Activated CD4-positive, alpha-beta T cell treated with anti-CD3 and anti-CD28 coated beads for 24 hours (primary cell): ENCODE measurements around the gene SIRPG.
"Not testable (repeated sequence)": the region's sequence is repeated elsewhere in the genome, so short reads cannot be mapped to it uniquely, and the experiment has no call there.

ENCODE experiments used
- DNase-seq, 2 donors: peaks; one replicate each; pipeline ENCODE4 v3.0.0-alpha.2; 2020; ENCODE audit warnings: low read depth in 2 of 2

Gene SIRPG

DNA sequence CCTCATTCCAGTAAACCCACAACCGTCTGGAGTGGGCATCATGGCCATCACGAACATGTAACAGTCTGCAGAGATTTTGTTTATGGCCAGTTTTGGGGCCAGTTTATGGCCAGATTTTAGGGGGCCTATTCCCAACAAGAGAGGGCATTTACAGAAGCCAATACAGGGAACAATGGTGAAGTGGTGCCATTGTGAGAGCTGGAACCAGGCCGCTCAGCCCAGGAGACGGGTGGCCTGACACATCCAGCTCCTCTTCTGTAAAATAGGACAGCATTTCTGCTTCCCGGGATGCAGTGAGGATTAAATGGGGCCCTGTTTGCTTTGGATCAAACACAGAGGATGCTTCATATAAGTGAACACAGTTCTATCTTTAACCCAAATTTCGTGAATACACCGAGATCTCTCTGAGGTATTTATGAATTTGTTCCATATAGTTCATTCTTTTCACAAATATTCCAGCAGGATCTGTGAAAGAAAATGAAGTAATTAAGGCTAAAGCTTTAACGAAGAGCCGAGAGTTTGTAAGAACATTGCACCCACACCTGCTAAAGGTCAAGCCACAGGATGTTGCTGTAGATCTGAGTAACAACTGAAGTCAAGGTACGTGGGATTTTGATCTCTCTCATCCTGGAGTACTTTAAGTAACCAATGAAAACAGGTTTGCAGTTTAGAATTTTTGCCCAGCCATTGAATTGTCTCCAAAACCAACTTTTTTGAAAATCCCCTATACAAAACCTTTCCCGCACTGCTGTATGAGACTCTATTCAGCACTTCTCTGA lies 14.5 kb upstream of the SIRPG start:
- no peak for DNase-seq

DNA sequence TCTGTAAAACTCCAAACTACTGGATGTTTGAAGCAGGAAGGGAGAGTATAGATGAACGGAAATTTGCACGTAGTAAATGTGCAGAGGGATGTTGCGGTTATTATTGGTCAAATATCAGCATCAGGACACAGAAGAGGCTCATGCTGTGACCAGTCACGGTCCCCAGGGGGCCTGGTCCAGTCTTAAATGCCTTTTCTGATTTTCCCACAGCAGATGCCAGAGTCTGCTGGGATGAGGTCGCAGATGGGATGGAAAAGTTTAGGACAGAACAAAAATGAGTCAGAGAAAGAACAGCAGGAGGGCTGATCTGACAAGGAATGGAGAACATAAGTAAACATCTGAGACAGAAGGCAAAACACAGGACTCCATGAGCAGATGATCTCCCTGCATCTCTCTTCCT lies 11.7 kb upstream of the SIRPG start:
- no peak for DNase-seq

DNA sequence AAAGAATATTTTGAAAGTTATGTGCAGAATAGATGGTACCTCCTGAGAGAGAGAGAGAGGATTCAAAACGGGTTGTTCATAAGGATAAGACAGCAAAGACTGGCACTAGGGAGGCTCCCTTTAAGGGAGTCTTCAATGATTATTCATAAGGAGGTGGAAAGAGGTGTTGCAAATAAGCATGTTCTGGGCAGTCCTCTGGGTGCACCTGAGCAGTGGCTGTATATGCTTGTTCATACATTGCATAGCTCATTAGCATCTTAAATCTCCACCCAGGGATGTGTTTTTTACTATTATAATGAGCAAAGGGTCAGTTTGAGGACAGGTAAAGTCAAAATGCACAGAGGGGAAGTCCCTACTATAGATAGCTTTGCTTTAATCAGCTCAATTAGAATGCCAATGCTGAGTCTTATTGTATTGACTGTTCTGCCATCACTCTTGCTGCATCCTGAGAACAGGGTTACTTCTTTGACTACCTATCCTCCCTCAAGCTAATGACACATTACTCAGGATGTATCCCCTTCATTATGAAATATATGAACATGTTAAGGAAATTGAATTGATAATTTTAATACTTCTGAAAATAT lies 10.0 kb upstream of the SIRPG start:
- no peak for DNase-seq

DNA sequence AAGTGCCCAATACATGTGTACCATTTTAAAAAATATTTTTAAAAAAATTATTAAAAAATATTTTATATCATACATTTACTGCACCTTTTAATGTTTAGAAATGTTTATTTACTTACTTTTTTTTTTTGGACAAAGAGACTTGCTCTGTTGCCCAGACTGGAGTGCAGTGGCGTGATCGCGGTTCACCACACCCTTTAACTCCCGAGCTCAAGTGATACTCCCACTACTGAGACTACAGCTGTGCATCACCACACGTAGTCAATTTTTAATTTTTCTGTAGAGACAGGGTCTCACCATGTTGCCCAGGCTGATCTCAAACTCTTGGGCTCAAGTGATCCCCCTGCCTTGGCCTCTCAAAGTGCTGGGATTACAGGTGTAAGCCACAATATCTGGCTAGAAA lies 9.2 kb upstream of the SIRPG start:
- no peak for DNase-seq

DNA sequence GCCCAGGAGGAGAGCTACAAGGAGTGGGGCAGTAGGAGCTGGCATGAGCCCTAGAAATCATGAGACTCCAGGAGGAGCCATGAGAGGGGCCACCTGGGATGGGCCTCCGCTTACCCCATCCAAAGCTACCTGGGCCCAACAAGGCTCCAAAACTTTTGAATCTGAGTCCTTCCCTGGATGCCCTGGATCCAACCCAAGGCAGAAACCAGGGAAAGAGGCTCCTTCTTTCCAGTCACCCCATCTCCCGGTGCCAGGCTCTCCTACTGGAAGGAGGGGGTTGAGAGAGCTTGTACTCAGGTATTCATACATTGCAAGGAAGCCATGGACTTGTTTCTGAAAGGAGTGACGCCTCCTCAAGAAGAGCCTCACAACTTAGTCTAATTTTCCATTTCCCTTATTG lies 7.8 kb upstream of the SIRPG start:
- no peak for DNase-seq

DNA sequence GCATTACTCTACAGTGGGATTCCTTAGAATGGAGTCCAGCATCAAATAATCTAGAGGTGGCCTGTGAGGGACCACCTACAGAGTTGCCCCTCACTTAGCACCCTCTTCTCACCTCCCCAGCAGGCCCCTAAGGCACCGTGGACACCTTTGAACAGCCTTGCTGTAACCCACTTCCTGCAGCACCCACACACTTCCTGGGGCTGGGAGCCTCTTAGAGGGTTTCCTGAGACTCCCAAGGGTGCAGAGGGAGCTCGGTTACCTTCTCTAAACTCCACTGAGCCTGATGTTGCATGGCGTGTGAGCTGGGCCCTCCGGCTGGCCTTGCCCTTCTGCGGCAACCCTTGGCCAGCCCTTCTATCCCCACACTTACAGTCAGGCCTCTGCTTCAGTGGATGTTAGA lies 7.3 kb upstream of the SIRPG start:
- DNase-seq = peak in 1 of 2 donors; percentile 48

DNA sequence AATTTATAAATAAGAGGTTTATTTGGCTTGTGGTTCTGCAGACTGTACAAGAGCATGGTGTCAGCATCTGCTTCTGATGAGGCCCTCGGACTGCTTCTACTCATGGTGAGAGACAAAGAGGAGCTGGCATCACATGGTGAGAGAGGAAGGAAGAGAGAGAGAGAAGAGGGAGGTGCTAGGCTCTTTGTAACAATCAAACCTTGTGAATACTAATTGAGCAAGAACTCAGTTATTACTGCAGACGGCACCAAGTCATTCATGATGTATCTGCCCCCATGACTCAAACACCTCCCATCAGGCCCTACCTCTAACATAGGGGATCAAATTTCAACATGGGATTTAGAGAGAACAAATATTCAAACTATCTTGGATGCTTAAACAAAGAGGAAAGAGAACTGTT lies 6.3 kb upstream of the SIRPG start:
- no peak for DNase-seq

DNA sequence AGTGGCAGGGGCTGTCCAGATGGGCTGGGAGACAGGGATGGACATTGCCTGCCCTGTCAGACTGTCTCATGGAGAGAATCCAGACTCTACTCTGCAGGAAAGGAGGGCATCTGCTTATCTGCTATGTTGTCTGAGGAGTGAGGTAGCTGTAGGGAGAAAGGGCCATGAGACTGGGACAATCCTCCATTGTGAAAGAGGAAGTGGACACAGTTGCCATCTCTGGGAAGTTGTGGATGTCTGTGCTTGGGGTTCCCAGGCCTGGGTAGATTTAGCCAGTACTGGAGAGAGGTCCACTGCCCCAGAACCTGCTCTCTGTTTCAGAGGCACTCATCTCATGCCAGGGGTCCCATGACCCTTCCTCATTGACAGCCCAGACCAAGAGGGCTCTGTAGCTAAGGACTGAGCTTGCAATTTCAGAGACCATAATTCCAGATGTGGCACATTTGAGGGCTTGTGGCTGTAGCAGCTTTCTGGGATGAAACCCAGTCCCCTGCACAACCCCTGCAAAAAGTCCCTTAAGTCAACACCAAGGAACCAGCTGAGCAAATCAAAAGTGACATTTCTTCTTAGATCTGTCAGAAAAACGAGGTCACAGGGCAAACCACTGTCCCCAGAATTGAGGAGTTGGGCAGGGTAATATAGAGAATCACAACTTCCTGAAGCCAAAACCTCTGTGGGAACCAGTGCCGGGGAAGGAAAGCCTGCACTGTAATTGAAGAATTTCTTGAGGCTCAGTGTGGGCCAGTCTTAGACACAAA lies 4.1 kb upstream of the SIRPG start:
- DNase-seq = no peak

DNA sequence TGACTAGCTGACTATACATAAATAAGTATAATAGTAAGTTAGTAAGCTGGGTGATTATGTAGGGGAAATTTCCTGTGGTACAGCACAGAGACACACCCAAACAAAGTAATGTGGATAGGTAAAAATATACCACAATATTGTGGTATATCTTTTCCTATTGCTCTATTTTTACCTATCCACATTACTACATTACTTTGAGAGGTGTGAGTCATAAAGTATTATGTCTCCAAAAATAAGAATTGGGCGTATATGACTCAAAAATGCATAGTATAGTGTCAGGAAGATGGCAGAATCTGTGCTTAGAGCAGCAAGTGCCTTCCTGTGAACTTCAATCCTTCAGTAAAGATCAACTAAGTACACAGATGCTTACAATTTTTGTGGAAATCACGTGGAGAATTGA lies 2.7 kb upstream of the SIRPG start:
- DNase-seq = no peak

DNA sequence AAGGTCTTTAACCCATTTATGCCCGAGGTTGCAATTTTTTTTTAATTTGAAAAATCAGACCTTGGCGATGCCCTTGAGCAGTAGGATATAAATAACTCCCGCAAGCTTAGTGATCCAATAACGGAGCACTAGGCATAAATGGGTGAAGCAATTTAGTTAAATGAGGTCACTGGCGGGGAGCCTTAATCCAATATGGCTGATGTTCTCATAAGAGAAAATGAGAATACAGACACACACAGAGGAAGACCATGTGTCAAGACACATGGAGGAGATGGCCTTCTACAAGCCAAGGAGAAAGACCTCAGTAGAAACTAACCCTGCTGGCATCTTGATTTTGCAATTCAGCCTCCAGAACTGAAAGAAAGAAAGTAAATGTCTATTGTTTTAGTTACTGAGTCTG lies 735 bp downstream of the SIRPG start:
- DNase-seq = no peak

DNA sequence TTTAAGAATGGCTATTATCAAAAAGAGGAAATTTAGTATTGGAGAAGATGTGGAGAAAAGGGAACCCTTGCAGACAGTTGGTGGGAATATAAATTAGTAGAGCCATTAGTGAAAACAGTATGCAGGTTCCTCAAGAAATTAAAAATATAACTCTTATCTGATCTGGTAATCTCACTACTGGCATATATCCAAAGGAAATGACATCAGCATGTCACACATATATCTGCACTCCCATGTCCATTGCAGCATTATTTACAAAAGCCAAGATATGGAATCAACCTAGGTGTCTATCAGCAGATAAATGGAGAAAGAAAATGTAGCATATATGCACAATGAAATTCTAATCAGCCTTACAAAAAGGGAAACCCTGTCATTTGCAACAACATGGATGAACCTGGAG lies 2.6 kb downstream of the SIRPG start:
- no peak for DNase-seq

DNA sequence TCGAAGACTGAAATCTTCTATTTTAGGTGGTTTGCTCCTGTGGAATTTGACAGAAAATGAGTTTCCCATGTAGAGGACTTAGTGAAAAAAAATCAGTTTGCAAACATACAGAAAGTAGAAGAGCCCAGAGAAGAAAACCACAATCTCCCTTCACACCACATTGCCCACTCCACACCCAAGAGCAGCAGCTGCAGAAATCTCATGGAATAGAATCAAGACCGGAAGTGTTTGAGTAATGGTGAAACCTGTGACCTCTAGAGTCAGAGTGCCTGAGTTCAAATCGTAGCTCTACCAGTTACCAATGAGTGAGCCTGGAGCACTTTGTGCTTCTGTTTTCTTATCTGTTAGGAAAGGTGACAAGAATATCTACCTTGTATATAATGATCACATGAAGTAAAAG lies 4.6 kb downstream of the SIRPG start:
- no peak for DNase-seq

DNA sequence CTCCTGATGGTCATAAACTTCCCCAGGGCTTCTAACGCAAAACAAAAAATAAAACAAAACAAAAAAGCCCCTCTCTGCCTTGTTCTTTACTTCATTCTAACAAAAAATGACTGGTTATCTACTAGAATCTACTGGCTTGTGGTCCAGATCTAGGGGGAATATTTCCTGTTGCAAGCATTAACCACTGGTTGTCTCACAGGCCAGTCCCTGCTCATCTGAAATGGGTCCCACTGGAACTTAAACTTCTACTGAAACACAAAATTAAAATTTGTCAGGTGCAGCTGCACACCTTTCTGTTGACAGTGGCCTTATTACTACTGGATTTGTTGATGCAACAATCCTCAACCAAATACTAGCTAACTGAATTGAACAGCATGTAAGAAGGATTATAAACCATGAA lies 5.5 kb downstream of the SIRPG start:
- no peak for DNase-seq

DNA sequence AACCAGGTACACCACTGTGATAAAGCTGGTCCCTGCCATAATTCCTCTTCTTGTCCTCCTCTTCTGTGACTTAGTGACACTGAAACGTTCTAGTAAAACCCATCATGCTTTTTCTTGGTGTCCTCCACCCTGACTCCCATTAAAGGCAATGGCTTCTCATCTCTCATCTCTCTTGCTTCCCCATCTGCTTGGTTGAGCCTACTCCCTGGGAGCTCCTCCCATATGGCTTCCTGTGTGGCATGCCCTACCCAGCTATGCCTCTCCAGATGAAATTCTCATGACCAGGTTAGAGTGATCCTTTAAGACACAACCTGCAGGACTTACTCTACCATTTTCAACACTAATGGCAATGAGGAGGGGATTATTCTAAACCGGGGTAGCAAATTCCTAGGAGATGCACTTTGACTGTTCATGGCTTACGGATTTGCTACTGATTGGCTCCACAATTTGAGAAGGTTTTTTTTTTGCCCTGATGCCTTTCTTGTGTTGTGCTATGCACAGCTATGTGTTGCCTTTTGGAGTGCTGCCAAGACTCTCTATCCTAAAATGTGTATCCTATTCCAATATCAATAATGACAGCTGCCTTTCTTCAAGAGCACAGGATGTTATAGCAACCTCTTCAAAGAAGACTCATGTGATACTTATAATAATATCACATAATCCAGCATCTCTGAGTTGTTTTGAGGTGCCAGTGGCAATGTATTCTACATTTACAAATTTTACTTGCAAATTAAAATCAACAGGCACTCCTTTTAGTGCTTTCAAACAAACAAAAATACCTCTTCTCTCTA lies 6.1 kb downstream of the SIRPG start:
- no peak for DNase-seq

DNA sequence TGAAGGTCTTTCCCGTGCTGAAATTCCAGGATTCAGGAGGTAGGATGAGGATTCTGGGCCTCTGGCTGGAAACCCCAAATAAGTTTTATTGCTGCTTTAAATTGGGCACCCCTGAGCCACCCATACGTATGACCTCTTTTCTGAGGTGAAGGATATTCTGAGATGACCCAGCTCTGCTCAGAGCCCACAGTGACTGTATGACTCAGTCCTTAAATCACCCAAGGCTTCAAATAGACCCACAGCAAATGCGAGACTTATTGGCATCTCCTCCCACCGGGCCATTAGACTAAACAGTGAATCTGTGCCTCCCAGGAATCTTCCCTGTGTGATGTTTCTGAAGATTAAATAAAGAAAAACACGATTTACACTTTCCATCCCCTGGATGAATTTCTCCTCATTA lies 9.5 kb downstream of the SIRPG start:
- no peak for DNase-seq

DNA sequence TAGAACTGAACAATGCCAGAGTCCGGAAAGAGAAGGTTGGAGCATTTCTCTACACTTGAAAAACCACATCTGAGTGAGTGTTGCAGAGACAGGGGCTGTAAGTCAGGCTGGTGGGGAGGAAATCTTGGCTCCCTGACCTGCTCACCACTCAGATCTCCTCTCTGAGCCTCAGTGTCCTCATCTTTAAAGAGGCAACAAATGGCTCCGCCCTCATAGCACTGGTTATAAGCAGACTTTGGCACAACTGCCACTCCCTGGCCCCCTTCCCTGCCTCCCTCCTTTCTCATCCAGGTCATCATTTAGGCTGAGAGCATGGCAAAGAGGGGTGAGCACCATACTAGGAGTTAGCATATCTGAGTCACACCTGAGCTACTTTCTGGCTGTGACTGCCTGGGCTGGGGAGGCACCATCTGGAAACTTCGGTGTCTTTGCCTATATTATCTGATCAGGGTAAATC lies 10.6 kb downstream of the SIRPG start:
- peak in 1 of 2 donors; percentile 24 for DNase-seq

DNA sequence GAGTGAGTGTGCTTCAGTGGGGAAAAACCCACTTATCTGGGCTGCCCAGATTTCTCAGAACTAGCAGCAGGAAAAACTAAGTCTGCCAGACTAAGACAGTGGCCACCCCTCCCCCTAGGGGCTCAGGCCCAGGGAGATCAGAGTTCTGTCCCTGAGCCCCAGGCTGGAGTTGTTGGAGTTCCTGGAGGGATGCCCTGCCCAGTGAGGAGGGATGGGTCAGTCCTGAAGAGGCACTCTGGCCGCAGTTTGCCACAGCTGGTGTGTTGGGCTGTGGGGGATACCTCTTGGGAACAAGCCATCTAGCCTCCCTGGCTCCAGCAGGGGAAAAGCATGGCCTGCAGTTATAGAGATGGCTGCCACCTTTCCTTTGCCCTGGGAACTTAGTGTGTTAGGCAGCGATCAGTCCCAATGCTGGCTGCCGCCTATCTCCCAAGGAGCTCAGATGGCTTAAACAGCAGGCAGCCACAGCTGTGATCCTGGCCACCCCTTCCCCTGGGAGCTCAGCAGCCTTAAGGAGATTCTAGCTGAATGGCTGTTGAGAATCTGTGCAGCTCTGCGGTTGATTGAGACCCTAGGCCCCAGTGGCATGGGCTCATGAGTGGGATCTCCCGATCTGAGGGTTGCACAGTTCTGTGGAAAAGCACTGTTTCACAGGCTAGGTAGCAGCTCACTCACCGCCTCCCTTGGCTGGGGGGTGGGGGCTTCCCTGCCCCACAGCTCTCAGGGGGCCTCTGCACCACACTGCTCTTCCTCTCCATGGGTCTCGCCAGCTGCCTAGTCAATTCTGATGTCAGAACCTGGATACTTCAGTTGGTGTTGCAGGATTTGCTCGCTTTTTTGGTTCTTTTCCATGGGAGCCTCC lies 13.2 kb downstream of the SIRPG start:
- DNase-seq = no peak

DNA sequence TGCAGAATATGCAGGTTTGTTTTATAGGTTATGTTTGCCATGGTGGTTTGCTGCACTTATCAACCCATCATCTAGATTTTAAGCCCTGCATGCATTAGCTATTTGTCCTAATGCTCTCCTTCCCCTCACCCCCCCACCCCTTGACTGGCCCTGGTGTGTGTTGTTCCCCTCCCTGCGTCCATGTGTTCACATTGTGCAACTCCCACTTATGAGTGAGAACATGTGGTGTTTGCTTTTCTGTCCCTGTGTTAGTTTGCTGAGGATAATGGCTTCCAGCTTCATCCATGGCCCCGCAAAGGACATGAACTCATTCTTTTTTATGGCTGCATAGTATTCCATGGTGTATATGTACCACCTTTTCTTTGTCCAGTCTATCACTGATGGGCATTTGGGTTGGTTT lies 18.9 kb downstream of the SIRPG start:
- DNase-seq = not testable (repeated sequence)

DNA sequence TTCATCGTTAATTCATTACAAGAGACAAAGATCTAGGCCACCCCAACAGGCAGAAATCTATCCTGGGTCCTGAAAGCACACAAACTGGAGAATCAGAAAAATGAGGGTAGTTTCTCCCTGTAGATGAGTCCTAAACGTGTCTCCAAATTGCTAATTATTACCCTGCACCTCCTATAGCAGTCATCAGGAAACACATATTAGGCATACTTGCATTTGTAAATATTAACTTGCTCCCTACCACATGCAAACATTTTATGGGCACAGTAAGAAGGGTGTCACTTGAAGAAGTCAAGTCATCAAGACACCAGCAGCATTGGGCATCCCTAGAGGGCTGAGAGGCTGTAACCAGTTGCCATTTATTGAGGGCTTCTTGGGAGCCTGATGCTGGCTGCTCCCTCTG lies 19.8 kb downstream of the SIRPG start:
- DNase-seq = no peak

DNA sequence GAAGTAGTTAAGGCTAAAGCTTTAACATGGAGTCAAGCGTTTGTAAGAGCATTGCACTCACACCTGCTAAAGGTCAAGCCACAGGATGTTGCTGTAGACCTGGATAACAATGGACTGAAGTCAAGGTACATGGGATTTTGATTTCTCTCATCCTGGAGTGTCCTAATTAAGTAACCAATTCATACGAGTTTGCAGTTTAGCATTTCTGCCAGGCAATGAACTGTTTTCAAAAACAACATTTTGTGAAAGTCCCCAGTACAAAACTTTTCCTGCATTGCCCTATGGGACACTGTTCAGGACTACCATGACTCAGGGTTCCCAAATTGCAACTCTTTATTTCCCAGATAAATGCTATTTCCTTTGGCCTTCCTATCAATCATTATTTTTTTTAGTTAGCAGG lies 20.4 kb downstream of the SIRPG start:
- DNase-seq = no peak

DNA sequence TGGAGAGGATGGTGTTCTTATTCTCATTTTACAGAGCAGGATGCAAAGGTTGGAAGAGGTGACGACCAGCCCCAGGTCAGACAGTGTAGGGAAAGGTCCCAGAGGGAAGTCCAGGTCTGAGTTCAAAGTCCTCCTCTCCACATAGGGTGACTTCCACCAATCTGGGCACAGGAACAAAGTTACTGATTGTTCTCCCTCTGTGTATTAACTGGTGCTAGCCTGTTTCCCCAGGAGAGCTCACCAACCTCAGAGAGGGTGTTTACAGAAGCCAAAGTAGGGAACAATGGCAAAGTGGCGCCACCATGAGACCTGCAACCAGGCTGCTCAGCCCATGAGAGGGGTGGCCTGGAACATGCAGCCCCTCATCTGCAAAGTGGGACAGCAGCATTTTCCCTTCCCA lies 21.0 kb downstream of the SIRPG start:
- DNase-seq = no peak
